Adrenal gland (tissue), 5 donors: ENCODE data around the gene HOPX.

ENCODE experiments used
- POLR2A ChIP-seq, 2 donors: fragments of 450-650 bp; IDR thresholded peaks; one replicate each; pipeline ENCODE4 v1.6.1; 2017; ENCODE audit warnings: antibody characterized with exemption in 2 of 2, mild to moderate bottlenecking in 2 of 2, moderate library complexity in 1 of 2
- TF ChIP-seq, protein P1 (sequence below), 6 experiments: fragments of 450-650 bp in 4 of 6; fragments of 200-600 bp in 2 of 6; sonication (generic) in 1 of 6; IDR thresholded peaks; 1 replicate in 5 of 6; 2 replicates in 1 of 6; pipeline versions ENCODE4 v1.5.1 to v1.8.0; 2016 to 2021; ENCODE audit warnings: antibody characterized with exemption in 6 of 6, mild to moderate bottlenecking in 2 of 6, moderate library complexity in 1 of 6
- donor health status: DM: no; HTN: no; CAD: no.

DNA sequence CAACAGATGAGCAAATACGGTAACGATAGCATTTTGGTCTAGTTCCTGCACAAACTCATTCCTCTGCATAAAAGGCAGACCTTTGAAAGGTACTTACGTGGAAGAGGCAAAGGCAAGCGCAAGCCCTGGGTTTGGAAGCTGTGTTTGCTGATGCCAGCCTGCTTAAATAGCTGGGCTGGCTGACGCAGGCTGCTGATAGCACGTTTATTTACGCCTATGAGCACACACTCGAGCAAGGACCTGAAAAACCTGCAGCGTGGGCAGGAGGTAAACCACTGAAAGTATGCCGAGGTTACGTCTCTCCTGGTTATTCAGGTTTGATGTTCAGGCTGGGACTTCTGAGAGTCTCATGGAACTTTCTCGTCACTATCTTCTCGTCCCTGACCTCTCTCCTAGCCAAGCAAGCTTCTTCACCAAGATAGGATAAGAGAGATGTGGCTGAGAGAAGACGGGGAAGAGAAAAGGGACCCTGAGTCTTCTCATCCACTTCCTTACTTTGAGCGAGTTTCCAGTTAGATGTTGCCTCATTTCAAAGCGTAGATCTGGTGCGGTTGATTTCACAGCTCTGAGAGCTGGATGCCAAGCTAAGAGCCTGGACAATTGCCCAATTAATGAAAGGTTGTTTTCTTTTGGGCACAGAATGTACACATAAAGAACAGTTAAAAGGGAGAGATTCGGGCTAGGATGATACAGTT lies at the start of gene HOPX:
- TF ChIP-seq POLR2A (IDR thresholded peaks at IDR 0.05), result peak in 1 of 2 donors; percentile 26
- TF ChIP-seq, protein P1, sequence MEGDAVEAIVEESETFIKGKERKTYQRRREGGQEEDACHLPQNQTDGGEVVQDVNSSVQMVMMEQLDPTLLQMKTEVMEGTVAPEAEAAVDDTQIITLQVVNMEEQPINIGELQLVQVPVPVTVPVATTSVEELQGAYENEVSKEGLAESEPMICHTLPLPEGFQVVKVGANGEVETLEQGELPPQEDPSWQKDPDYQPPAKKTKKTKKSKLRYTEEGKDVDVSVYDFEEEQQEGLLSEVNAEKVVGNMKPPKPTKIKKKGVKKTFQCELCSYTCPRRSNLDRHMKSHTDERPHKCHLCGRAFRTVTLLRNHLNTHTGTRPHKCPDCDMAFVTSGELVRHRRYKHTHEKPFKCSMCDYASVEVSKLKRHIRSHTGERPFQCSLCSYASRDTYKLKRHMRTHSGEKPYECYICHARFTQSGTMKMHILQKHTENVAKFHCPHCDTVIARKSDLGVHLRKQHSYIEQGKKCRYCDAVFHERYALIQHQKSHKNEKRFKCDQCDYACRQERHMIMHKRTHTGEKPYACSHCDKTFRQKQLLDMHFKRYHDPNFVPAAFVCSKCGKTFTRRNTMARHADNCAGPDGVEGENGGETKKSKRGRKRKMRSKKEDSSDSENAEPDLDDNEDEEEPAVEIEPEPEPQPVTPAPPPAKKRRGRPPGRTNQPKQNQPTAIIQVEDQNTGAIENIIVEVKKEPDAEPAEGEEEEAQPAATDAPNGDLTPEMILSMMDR (IDR thresholded peaks at IDR 0.05), result no peak
